Iris pigment epithelial cell (primary cell): ENCODE results near the gene TNFSF13B.
"Not testable (repeated sequence)": the region's sequence is repeated elsewhere in the genome, so short reads cannot be mapped to it uniquely, and the experiment has no call there.

Experiments used
- DNase-seq: peaks from one replicate; pipeline ENCODE4 v3.0.0-alpha.2; 2011; ENCODE audit warnings: low read depth

The TNFSF13B gene, protein sequence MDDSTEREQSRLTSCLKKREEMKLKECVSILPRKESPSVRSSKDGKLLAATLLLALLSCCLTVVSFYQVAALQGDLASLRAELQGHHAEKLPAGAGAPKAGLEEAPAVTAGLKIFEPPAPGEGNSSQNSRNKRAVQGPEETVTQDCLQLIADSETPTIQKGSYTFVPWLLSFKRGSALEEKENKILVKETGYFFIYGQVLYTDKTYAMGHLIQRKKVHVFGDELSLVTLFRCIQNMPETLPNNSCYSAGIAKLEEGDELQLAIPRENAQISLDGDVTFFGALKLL

DNA sequence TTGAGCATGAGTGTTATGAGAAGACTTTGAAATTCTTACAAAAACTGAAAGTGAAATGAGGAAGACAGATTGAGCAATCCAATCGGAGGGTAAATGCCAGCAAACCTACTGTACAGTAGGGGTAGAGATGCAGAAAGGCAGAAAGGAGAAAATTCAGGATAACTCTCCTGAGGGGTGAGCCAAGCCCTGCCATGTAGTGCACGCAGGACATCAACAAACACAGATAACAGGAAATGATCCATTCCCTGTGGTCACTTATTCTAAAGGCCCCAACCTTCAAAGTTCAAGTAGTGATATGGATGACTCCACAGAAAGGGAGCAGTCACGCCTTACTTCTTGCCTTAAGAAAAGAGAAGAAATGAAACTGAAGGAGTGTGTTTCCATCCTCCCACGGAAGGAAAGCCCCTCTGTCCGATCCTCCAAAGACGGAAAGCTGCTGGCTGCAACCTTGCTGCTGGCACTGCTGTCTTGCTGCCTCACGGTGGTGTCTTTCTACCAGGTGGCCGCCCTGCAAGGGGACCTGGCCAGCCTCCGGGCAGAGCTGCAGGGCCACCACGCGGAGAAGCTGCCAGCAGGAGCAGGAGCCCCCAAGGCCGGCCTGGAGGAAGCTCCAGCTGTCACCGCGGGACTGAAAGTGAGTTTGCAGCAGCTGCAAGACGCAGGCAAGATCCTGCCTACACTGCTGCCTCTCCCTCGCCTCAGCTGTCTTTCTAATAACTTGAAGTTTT, at the start of gene TNFSF13B:
Gene TNFSF13B, plus strand, starts transcription at position 118 of the 728 bp plus-strand sequence. Its CDS starts 178 bp downstream, at position 296.
- peak; percentile 63 for DNase-seq

DNA sequence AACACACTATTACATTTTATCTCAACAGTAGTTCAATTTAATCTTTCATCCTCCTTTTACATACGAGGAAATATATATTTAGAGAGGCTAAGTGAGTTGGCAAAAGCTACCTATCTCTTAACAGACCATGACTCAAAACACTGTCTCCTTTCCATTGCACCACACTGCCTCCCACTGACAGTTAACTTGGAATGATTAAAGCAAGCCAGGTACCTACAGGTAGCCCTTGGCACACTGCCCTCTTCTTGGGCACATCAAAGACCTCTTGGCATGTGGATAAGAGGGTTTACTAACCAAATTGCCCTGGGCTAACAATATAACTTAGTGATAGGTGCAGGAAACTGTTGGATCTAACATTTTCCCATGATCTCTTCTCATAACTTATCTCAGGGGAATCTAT, 49.5 kb upstream of the TNFSF13B start:
- peak; percentile 16 for DNase-seq

DNA sequence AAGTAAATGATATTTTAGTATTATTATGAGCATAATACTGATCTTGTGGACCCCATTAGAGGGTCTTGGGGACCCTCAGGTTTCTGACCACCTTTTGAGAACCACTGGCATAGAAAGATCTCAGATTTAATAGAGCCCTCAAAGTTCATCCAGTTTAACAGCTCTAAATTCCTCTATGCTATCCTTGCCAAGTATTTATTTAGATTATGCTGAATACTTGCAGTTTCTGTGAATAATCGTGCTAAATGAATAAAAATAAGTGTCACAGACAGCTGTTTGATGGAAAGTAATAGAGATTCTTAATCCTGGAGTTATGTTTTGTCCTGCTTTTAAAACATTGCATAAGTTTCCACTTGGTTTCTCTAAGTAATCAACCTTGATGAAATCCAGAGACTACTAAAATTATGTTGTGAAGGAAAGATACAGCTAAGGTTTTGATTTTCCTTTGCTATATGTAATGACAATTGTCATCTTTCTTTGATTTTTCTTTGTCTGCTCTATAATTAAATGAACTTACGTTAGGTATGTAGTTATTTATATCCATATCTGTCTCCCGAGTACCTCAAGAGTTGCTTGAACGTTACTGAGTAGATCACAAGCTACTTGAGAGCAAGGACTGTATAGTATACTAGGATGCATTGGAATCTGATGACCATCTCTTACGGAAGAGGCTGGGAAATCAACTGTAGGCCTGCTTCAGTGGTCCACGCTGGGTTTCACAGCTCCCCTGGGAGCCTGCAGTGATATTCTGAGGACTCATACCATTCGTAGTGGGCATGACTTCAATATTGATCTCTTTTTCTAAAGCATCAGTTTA, 45.6 kb upstream of the TNFSF13B start:
- DNase-seq, result peak; percentile 8

DNA sequence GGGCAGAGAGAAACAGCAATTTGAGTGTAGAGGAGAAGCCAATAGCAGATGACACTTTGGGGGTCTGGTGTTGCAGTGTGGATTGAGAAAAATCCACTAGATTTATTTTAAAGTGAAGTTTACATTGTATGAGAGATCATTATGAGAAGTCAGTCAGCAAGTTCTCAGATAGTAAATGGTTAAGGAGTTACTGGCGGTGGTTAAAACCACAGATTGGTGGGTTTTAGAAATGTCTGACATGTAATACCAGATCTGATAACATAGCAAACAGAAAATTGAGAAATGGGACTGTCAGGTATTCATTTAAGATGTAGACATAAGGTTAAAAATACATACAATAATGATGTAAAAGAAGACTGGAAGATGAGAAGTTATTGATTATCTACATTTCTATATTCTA, 44.1 kb upstream of the TNFSF13B start:
- DNase-seq, result peak; percentile 12

DNA sequence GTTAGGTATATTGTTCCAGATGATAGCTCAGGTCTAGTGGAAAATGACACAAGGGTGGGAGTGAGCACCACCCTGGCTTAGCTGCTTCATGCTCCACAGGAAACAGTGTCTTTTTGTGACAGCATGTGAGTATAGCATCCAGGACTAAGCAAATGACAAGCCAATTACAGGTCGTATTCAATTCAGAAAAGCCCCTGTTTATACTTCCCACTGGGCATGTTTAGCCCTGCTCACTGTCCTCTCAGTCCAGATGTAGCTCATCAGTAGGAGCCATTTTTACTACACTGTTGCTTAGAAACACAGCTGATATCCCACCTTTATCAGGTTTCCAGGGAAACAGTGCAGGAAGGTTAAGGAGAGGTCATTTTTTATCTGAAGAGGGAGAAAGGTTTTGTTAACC, 43.3 kb upstream of the TNFSF13B start:
- no peak for DNase-seq

DNA sequence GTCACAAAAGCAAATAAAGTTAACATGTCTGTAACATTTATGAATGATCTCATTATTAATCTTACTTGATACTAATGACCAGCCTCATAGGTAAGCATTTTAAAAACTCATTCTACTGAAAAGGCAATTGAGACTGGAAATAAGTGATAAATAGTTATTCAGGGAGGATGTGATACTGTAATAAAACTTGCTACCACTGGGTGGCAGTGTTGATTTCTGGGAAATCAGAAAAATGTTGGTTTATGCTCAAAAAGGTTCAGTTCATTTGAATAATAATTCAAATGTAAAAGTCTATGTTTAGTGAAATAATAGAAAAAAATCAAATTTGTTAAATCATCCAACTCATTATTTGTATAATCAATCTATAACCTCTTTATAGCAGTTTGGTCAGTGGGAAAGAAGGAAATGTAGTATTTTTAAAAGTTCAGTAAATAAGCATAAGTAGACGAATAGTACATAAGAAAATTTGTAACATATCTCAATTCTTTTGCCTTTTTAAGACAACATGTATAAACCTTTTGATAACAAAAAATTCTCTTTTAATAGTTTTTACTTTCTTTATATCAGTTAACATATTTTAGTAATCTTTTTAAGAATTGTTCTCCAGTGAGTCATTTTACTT, 41.8 kb upstream of the TNFSF13B start:
- peak; percentile 39 for DNase-seq

DNA sequence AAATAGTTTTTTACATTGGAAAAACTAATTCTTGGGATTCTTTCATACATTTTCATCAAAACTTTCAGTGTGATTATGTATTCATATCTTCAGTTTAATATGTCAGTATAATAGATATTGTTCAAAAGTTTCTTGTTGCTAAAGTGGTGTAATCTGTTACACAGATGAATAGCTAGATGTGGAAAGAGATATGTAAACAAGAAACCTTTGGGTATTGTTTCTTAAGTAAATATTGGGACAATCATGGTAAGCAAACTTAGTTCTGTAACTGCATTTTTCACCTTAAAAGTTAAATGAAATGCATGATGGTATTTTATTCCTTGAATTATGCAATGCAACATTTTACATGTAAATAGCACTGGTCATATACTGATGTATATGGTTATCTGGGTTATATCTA, 39.1 kb upstream of the TNFSF13B start:
- no peak for DNase-seq

DNA sequence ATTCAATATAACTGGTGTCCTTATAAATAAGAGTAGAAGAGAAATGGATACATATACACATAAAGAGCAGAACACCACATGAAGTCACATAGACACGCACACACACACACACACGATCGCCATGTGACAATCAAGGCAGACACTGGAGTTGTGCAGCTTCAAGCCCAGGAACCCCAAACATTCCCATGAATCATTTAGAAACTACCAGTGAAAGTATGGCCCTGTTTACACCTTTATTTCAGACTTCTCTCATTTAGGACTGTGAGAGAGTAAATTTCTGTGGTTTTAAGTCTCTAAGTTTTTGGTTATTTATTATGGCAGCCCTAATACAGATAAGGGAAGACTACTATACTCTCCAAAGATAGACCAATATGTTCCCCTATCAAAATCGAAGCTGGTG, 20.4 kb upstream of the TNFSF13B start:
- DNase-seq, result no peak

DNA sequence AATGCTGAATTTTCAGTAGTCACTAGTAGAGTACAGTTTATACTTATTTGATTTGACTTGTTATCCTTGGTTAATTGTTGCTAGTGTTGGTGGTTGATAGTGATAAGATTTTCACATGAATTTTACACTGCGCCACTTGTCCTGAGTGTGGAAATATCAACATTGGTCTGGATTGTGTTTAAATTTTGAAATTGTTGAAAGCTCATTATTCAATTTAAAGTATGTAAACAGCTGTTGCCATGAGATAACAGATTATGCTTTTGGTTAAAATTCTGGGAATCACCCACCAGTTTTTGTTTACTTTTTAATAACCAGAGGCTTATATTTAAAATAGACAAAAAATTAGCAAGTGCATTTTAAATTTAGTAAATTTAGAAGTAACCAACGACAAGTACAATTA, 12.3 kb upstream of the TNFSF13B start:
- DNase-seq, result no peak

DNA sequence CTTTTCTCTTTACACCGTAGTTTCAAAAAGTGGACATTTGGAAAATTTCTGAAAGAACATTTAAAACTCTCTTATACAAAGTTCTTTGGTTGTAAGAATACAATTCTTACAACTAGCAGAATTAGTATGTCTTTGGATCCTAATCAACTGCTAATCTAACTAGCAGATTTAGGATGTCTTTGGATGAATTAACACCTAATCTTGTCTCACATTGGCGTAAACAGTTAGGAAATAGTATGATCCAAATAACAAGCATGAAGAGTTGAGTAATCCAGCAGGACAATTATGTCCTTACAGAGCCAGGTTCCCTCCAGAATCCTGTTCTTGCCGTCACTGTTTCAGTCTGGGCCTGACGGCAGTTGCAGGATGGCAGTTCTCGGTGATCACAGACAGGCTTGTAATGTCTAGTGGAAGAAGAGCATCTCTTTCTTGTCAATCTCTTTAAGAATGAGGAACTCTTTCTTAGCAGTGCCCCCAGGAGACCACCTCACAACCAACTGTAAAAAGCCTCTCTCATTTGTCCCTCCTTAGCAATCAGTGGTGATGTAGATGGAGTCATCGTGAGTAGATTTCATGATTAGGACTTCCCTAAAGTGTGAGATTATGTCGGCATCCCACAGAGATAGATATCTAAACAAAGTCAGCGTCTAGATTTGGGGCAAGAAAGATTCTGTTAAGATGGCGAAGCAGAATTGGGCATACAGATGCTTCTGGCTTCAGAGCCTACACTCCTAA, 5.7 kb upstream of the TNFSF13B start:
- DNase-seq, result no peak

DNA sequence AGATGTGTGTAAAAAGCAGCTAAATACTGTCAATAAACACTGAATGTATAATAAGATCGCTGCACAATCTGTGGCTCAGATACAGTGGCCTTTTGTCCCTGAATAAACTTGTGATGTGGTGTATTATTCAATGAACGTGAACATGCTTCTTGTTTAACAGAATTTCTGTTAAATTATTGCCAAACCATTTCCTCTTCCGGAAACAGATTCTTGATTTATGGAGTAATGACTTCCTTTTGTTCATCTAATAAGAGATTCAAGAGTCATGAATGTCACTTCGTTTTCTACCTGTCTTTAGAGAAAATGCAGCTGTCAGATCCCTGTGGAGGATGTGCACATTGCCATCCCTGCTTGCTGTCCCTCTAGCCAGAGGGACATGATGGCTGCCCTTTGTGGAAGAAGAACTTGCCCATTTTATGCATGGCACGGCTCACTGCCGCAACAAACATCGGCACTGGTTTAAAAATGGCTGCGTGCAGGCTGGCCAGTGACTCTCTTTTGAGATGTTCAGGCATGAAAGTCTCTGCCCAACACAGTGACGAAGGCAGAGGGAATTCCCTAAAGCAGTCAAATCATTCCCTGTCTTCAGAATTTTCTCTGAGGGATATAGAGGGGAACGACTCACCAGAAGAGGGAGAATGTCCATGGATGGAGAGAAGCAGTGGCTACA, 3.1 kb upstream of the TNFSF13B start:
- no peak for DNase-seq

DNA sequence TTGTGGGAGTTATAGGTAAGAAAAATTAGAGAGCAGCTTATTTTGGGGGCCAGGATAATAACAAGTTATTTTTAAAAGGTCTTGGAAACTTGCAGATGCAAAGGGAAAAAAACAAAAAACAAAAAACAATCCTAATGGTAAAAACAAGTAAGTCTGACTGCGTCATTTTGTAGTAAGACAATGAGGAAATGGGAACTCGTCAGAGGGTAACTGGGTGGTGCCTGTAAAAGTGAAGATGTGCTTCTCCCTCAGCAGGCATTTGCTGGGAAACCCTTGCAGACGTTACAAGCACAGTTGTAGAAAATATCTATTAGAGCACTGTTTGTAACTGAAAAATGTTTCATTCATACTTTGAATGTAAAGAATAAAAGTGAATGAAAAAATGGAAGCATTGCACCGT, 2.2 kb upstream of the TNFSF13B start:
- no peak for DNase-seq

DNA sequence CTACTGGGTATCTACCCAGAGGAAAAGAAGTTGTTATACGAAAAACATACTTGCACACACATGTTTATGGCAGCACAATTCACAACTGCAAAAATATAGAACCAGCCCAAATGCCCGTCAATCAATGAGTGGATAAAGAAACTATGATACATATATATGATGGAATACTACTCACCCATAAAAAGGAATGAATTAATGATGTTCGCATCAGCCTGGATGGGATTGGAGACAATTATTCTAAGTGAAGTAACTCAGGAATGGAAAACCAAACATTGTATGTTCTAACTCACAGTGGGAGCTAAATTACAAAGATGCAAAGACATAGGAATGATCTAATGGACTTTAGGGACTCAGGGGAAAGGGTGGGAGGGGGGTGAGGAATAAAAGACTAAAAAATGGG, 1.7 kb upstream of the TNFSF13B start:
- not testable (repeated sequence) for DNase-seq

DNA sequence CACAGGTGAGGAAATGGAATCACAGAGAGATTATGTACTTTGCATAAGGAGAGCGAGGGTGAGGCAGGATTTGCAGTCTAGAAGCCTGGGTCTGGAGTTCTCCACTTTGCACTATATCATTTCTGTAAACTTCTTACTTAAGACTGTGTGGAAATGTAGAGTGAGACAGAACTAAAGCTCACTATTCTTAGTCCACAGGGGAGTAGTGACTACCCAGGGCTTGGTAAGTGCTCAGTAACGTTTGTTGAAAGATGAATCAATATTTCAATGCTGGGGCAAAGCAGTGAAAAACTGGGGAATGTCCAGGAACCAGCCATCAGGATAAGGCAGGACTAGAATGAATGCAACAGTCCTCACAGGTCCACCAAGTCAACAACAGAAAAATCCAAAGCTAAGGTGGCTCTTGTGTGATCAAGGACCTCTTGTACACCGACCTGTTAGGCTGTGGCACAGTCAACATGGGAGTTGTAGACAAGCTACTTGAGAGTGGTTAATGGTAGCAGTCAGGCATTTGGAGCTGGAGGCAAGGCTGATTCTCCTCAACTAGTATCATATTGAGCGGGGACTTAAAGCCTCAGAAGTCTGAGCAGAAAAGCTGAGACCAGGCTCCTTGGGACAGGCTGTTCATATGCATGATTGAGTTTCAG, 929 bp upstream of the TNFSF13B start:
- DNase-seq, result no peak

DNA sequence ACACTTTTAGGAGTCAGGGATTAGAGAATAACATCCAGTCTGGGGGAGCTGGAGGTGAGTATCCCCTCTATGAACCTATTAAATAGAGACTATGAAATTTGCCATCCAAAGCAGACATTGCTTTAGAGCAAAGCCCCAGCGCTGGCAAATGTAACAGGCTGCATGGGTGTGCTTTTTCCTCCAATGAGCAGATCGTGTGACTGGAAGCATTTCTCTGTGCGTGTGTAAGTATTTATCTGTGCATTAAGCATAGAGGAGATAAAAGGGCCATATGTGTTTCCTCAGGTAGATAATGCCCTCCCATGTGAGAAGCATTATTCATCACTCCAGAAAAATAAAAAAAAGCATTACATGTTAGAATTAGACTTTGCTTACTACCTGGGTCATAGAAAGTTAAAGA, 924 bp downstream of the TNFSF13B start:
- DNase-seq, result no peak

DNA sequence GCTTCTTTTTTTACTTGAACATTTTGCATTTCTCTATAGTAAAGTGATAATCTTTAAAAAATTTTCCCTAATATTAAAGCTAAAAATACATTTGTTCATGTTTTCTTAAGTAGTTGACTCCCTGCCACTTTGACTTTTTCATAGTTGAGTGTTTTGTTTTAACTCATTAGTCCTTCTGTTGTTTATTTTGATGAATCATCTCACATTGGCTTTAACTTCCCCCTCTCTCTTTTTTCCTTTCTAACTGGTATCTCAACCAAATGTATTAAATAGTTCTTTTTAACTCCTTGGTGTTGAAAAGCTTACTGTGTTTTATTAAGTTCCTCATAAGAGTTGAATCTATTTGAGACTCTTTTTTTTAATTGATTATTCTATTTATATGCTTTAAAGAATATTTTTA, 2.8 kb downstream of the TNFSF13B start:
- DNase-seq, result peak; percentile 25

DNA sequence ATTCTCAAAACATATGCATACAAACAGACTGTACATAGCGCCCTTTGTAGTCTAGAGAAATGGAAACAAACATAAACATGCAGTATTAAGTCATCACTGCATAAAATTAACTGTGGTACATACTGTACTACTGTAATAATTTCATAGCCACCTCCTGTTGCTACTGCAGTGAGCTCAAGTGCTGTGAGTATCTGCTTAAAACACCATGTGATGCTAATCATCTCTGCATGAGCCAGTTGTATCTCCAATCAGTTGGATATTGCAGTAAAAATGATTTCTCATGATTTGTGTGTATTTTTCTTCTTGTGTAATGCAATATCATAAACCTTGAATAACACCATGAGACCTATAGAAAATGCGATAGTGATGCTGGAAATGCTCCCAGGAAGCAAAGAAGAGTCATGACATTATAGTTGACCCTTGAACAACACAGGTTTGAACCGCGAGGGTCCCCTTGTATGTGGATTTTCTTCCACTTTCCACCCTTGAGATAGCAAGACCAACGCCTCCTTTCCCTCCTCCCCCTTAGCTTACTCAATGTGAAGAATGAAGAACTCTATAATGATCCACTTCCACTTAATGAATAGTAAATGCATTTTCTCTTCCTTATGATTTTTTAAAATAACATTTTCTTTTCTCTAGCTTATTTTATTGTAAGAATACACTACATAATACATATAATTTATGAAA, 4.1 kb downstream of the TNFSF13B start:
- DNase-seq, result no peak

DNA sequence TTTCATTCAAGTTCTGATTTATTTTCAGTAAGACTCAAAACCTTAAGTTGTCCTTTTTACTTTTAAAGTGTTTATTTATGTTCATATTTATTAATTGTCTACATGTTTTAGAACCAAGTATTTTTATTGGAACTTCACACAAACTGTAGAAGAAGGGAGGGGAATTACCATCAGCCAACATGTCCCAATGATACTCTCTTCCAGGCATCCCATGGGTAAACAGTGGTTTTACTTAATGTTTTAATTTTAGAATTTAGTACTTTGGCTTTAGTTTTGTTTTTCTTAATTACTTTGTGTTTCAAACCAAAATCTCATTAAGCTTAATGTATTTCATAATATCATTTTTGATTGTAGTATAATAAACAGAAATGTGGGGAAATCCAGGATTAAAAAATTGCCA, 5.2 kb downstream of the TNFSF13B start:
- DNase-seq, result no peak

DNA sequence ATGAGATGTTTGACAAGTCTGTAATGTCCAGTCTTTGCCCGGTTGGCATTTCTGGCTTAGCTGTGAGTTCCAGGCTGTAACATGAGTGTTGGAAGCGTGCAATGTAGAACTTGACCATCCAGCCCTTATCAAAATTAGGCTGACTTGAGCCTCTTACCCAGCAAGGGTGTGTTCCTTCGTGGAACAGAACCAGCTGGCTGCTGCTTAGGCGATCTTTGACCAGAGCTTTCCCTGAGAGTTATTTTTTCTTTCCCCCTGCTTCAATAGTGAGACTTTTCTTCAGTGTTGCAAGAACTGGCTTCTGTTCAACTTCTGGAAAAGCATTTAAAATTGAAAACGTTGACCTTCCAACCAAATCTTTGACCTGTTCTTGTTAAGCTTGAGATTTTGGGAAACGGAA, 6.5 kb downstream of the TNFSF13B start:
- DNase-seq, result no peak

DNA sequence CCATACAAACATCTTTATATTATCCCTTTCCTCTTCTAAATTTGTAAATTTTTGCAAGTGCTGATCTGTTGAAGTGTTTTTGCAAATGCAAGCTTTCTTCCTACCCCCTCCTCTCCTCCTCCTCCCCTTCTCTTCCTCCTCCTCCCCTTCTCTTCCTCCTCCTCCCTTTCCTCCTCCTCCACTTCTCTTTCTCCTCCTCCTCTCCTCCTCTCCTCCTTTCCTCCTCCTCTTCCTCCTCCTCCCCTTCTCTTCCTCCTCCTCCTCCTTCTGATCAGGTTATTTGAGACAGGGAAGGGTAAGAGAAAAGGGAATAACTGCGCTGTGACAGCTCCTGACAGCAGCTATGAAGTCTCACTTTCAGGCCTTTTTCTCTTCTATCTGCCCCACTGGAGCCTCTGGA, 8.9 kb downstream of the TNFSF13B start:
- no peak for DNase-seq
